GM12878 (cell line): ENCODE data around the gene LRRC75B.
"Not testable (repeated sequence)": the region's sequence is repeated elsewhere in the genome, so short reads cannot be mapped to it uniquely, and the experiment has no call there.

ENCODE experiments used
- ATF3 ChIP-seq: IDR thresholded peaks from 2 replicates; pipeline ENCODE4 v1.6.1; 2011; ENCODE audit warnings: low read depth, mild to moderate bottlenecking, low read length, moderate library complexity, borderline replicate concordance; ENCODE audit errors: extremely low read depth
- EZH2 ChIP-seq: IDR thresholded peaks from 2 replicates; pipeline ENCODE4 v1.6.1; 2012; ENCODE audit warnings: low read depth, mild to moderate bottlenecking, control low read depth, inconsistent platforms, low read length, borderline replicate concordance; ENCODE audit not compliant: control insufficient read depth
- GABPA ChIP-seq: IDR thresholded peaks from 2 replicates; pipeline ENCODE4 v1.6.1; 2014; ENCODE audit warnings: antibody characterized with exemption, low read depth, mild to moderate bottlenecking, inconsistent platforms
- NR2C2 ChIP-seq: IDR thresholded peaks from 2 replicates; pipeline ENCODE4 v1.6.1; 2011; ENCODE audit warnings: borderline replicate concordance, low read depth; ENCODE audit not compliant: control insufficient read depth, insufficient read length
- POLR2A ChIP-seq: IDR thresholded peaks from 2 replicates; pipeline ENCODE4 v1.6.1; 2011; ENCODE audit warnings: low read depth, mild to moderate bottlenecking, low read length
- POLR2AphosphoS5 ChIP-seq: IDR thresholded peaks from 2 replicates; pipeline ENCODE4 v1.6.1; 2011; ENCODE audit warnings: mild to moderate bottlenecking, low read length, inconsistent platforms
- RAD21 ChIP-seq: IDR thresholded peaks from 2 replicates; pipeline ENCODE4 v1.6.1; 2011; ENCODE audit warnings: mild to moderate bottlenecking, low read depth, low read length, moderate library complexity; ENCODE audit not compliant: insufficient read depth
- RCOR1 ChIP-seq: conservative IDR thresholded peaks from 2 replicates; pipeline ENCODE4 v1.6.1; 2012; ENCODE audit warnings: low read depth, low read length, improper control_type of control experiment
- ZZZ3 ChIP-seq: IDR thresholded peaks from 2 replicates; pipeline ENCODE4 v1.6.1; 2011; ENCODE audit warnings: low read depth; ENCODE audit not compliant: control insufficient read depth, insufficient read length
- TF ChIP-seq, protein P1 (sequence below), 3 experiments: IDR thresholded peaks in 2 of 3; conservative IDR thresholded peaks in 1 of 3; 2 replicates each; pipeline ENCODE4 v1.5.1; 2011; ENCODE audit warnings: low read depth in 3 of 3, low read length in 3 of 3, mild to moderate bottlenecking in 3 of 3, control low read depth in 2 of 3, moderate library complexity in 2 of 3, inconsistent platforms in 1 of 3, mixed read lengths in 1 of 3; ENCODE audit not compliant: control insufficient read depth in 2 of 3, insufficient read depth in 1 of 3; ENCODE audit errors: extremely low read depth in 1 of 3

- not testable (repeated sequence) for TF ChIP-seq EZH2, POLR2AphosphoS5, POLR2A, NR2C2, RCOR1, ZZZ3, RAD21, GABPA, ATF3
- TF ChIP-seq, protein P1, sequence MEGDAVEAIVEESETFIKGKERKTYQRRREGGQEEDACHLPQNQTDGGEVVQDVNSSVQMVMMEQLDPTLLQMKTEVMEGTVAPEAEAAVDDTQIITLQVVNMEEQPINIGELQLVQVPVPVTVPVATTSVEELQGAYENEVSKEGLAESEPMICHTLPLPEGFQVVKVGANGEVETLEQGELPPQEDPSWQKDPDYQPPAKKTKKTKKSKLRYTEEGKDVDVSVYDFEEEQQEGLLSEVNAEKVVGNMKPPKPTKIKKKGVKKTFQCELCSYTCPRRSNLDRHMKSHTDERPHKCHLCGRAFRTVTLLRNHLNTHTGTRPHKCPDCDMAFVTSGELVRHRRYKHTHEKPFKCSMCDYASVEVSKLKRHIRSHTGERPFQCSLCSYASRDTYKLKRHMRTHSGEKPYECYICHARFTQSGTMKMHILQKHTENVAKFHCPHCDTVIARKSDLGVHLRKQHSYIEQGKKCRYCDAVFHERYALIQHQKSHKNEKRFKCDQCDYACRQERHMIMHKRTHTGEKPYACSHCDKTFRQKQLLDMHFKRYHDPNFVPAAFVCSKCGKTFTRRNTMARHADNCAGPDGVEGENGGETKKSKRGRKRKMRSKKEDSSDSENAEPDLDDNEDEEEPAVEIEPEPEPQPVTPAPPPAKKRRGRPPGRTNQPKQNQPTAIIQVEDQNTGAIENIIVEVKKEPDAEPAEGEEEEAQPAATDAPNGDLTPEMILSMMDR (IDR thresholded peaks at IDR 0.05 in 2 of 3, conservative IDR thresholded peaks at IDR 0.05 in 1 of 3; ENCODE audit: control insufficient read depth in 2 of 3, extremely low read depth in 1 of 3, insufficient read depth in 1 of 3, low read depth in 3 of 3, low read length in 3 of 3), result not testable (repeated sequence)
Measured at GRCh38 chr22:24597076-24597475, 4.2 kb upstream of the LRRC75B start.
